Retina (tissue), 1 donor: ENCODE data around the gene CBLC.

Experiments
- DNase-seq: peaks from one replicate; pipeline ENCODE4 v3.0.0-alpha.2; 2016

Gene CBLC

GRCh38 chr19:44803442-44804428, 26.0 kb downstream of the CBLC start:
- no peak for DNase-seq

GRCh38 chr19:44806291-44806690, 28.6 kb downstream of the CBLC start:
- no peak for DNase-seq

- DNase-seq, result no peak
Observed at GRCh38 chr19:44807162-44807561, 29.5 kb downstream of the CBLC start.

- peak; percentile 63 for DNase-seq
Observed at GRCh38 chr19:44807652-44808462, 30.2 kb downstream of the CBLC start.

- DNase-seq, result peak; percentile 74
Observed at GRCh38 chr19:44808463-44809371, 31.0 kb downstream of the CBLC start, which contains the start of gene BCAM. Gene BCAM, plus strand, starts transcription at chr19:44809103. Its CDS starts 22 bp downstream, at chr19:44809125.

GRCh38 chr19:44809577-44810233, 32.0 kb downstream of the CBLC start:
- DNase-seq, result no peak

GRCh38 chr19:44810234-44811121, 32.8 kb downstream of the CBLC start:
- no peak for DNase-seq

GRCh38 chr19:44811122-44811419, 33.4 kb downstream of the CBLC start:
- DNase-seq, result no peak

GRCh38 chr19:44812142-44812718, 34.5 kb downstream of the CBLC start:
- no peak for DNase-seq

GRCh38 chr19:44813070-44813840, 35.6 kb downstream of the CBLC start:
- DNase-seq, result no peak

GRCh38 chr19:44813841-44814470, 36.3 kb downstream of the CBLC start:
- DNase-seq, result no peak

- no peak for DNase-seq
Observed at GRCh38 chr19:44814517-44814916, 36.8 kb downstream of the CBLC start.

- peak; percentile 32 for DNase-seq
Observed at GRCh38 chr19:44816301-44816700, 38.6 kb downstream of the CBLC start.

GRCh38 chr19:44817725-44818465, 40.2 kb downstream of the CBLC start:
- no peak for DNase-seq

- DNase-seq, result no peak
Observed at GRCh38 chr19:44818466-44819031, 40.9 kb downstream of the CBLC start.

GRCh38 chr19:44819246-44819832, 41.6 kb downstream of the CBLC start:
- DNase-seq, result no peak

GRCh38 chr19:44820648-44821609, 43.2 kb downstream of the CBLC start:
- no peak for DNase-seq
